ENCODE results near the gene BCR.

GRCh38 chr22:23270212-23270733 lies 90.0 kb downstream of the BCR start:
- TF ChIP-seq CTCF (IDR thresholded peaks at IDR 0.05 in 8 of 11, conservative IDR thresholded peaks at IDR 0.05 in 3 of 11): no peak
- TF ChIP-seq POLR2AphosphoS5 (IDR thresholded peaks at IDR 0.05): no peak
